ENCODE data around the gene PTCD1. TPM values are rescaled to one million over a fixed set of nuclear protein-coding genes. Genes with fewer than 3 reads are reported as not detected.
"Not testable (repeated sequence)": the region's sequence is repeated elsewhere in the genome, so short reads cannot be mapped to it uniquely, and the experiment has no call there.

Gene PTCD1
- total RNA-seq, 2 donors from 2014 or later = 4.3 to 5.4 TPM

DNA sequence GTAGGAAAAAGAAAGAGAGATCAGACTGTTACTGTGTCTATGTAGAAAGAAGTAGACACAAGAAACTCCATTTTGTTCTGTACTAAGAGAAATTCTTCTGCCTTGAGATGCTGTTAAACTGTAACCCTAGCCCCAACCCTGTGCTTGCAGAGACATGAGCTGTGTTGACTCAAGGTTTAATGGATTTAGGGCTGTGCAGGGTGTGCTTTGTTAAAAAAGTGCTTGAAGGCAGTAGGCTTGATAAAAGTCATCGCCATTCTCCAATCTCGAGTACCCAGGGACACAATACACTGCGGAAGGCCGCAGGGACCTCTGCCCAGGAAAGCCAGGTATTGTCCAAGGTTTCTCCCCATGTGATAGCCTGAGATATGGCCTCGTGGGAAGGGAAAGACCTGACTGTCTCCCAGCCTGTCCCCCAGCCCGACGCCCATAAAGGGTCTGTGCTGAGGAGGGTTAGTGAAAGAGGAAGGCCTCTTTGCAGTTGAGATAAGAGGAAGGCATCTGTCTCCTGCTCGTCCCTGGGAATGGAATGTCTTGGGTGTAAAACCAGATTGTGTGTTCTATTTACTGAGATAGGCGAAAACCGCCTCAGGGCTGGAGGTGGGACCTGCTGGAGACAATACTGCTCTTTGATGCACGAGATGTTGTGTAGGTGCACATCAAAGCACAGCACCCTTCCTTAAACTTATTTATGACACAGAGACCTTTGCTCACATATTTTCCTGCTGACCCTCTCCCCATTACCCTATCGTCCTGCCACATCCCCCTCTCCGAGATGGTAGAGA is 6.7 kb downstream of the PTCD1 start:
- H3K27me3 Mint-ChIP-seq; H3K27ac Mint-ChIP-seq; ATAC-seq (replicated peaks); H3K4me3 Mint-ChIP-seq; H3K9me3 Mint-ChIP-seq; H3K4me1 Mint-ChIP-seq: not testable (repeated sequence)
- H3K36me3 Mint-ChIP-seq (ENCODE audit: low read depth) = peaks cover 60% of the 10 kb centered on the region

DNA sequence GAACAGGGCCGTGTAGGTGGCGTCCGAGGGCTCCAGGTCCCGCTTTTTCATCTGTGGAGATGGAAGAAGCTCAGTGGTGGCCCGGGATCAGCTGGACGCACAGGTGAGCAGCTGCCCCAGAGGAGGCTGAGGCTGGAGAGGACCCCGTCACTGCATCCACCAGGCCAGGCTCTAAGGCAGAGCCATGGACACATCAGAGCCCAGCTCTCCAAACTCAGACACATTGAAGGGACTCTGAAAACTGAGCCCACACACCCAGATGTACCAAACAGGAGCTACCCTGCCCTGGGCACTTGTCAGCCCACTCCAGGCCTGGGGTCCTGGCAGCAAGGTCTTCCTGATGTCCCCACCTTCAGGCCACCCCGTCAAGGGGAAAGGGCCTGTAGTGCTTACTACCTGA is 8.8 kb downstream of the PTCD1 start:
- no peaks in the 10 kb centered on the region for H3K9me3 Mint-ChIP-seq
- no peak overlapping the region for H3K27ac Mint-ChIP-seq
- H3K4me3 Mint-ChIP-seq = no peak overlapping the region
- H3K4me1 Mint-ChIP-seq = no peaks in the 10 kb centered on the region
- H3K36me3 Mint-ChIP-seq (ENCODE audit: low read depth) = peaks cover 60% of the 10 kb centered on the region
- no peaks in the 10 kb centered on the region for H3K27me3 Mint-ChIP-seq
- ATAC-seq (replicated peaks) = no peak

DNA sequence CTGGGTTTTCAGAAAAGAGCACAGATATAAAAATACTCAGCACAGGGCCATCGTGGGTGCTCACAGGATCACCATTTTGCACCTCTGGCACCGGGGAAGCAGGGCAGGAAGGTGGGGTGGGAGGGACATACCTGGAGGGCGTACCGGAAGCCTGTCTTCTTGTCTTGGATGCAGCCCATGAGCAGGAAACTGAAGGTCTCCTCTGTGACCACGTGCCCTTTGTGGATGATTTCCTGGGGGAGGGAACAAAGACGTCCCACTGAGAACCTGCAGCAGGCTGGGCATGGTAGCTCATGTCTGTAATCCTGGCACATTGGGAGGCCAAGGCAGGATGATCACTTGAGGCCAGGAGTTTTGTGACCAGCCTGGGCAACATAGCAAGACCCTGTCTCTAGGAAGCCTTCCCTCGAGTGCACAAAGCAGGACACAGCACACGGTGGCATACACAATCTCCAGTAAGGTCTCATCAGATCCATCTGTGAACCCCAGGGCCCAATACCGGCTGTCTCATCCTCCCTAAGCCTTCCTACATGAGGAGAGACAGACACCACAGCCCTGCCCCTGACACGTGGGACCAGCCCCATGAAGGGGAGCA is 9.5 kb downstream of the PTCD1 start:
- Mint-ChIP-seq H3K9me3 (no peaks in the 10 kb centered on the region), H3K4me1 (no peaks in the 10 kb centered on the region), H3K27me3 (no peaks in the 10 kb centered on the region), H3K36me3 (ENCODE audit: low read depth) (peaks cover 55% of the 10 kb centered on the region), H3K27ac (no peak overlapping the region), H3K4me3 (no peak overlapping the region)
- no peak for ATAC-seq (replicated peaks)

DNA sequence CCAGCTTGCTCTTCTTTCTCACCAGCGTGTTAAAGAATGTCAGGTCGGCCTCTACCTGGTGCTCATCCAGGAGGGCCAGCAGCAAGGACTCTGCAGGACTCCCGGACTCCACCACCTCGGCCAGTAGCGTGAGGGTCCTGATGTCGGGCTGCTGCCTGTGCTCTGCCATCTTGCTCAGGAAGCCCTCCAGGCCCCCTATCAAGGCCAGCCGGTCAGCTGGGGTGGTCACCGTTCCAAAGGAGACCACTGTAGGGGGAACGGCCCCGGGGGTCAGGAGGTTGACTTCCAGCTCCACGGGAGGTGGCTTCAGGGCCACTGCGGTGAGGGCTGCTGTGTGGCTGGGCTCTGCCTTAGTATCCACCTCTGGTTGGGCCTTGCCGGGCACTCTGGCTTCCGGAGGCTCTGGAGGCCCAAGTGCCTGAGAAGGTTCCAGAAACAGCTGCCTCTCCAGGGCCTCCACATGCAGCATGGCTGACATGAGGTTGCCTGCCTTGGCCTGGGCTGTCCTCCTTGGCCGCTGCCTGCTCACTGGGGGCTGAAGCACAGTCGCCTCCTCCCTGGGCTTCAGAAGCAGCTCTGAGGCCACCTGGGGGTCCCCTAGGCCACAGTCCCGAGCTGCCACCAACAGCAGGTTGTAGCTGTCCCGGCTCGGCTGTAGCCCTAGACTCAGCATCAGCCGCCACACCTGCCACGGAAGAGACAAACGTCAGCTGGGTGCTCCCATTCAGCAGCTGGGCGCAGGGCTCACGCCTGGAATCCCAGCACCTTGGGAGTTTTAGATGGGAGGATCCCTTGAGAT is 13.5 kb downstream of the PTCD1 start:
- Mint-ChIP-seq H3K27ac (no peak overlapping the region), H3K9me3 (no peaks in the 10 kb centered on the region)

DNA sequence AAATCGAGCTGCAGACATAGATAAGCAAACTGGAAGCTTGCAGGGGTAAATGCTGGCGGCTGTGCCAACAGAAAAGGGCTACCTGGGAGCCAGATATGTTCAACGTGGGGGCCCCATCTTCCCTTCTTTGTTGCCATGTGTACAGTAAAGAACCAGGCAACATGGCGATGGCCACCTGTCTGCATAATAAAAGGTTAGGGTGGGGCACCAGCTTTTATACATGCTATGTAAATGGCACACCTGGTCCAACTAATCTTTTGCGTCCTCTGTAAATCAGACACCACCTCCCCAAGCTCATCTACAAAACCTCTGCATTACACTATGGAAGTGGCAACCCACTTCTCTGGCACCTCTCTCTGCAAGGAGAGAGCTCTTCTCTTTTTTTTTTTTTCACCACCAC is 16.0 kb downstream of the PTCD1 start:
- Mint-ChIP-seq H3K27ac (no peak overlapping the region), H3K27me3 (no peaks in the 10 kb centered on the region), H3K36me3 (ENCODE audit: low read depth) (peaks cover 63% of the 10 kb centered on the region), H3K9me3 (no peaks in the 10 kb centered on the region), H3K4me1 (no peaks in the 10 kb centered on the region), H3K4me3 (no peak overlapping the region)
- ATAC-seq (replicated peaks) = no peak

More for the DNA sequence above, 13.5 kb downstream of the PTCD1 start:
- peaks cover 59% of the 10 kb centered on the region for H3K36me3 Mint-ChIP-seq (ENCODE audit: low read depth)
- H3K4me1 Mint-ChIP-seq = no peaks in the 10 kb centered on the region
- H3K4me3 Mint-ChIP-seq = no peak overlapping the region
- no peaks in the 10 kb centered on the region for H3K27me3 Mint-ChIP-seq
- ATAC-seq (replicated peaks) = no peak

DNA sequence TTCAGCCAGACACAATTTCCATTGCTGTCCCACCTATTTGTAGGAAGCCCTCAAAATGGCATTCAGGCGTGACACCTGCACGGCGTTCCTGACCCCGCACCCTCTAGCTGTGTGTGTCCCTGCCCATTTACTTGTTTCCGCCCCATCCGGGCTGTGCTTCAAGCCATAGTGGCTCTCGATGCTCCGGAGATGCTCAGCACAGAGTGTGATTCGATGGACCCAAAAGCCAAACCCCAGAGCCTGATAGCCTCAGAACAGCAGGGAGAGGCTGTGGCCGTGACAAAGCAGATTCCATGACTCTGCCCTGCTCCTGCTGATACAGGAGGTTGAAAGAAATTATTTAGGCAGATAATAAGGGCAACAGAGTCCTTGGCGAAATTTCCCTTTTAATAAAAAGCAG is 16.4 kb downstream of the PTCD1 start:
- H3K4me1 Mint-ChIP-seq = no peaks in the 10 kb centered on the region
- H3K36me3 Mint-ChIP-seq (ENCODE audit: low read depth) = peaks cover 67% of the 10 kb centered on the region
- H3K27ac Mint-ChIP-seq = no peak overlapping the region
- H3K27me3 Mint-ChIP-seq = no peaks in the 10 kb centered on the region
- no peak for ATAC-seq (replicated peaks)
- H3K9me3 Mint-ChIP-seq = no peaks in the 10 kb centered on the region
- no peak overlapping the region for H3K4me3 Mint-ChIP-seq

DNA sequence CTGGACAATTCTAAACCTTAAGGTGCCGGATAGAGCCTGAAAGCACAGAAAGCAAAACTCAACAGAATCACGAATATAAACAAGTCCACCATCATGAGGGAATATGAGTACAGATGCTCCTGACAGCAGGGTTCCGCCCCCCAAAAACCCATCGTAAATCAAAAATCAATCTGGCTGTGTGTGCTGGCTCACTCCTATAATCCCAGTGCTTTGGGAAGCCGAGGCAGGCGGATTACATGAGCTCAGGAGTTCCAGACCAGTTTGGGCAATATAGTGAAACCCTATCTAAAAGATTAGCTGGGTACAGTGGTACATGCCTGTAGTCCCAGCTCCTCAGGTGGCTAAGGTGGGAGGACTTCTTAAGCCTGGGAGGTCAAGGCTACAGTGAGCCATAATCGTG is 17.6 kb downstream of the PTCD1 start:
- Mint-ChIP-seq H3K9me3 (no peaks in the 10 kb centered on the region), H3K36me3 (ENCODE audit: low read depth) (peaks cover 79% of the 10 kb centered on the region), H3K4me1 (no peaks in the 10 kb centered on the region), H3K4me3 (no peak overlapping the region), H3K27ac (no peak overlapping the region), H3K27me3 (no peaks in the 10 kb centered on the region)
- no peak for ATAC-seq (replicated peaks)

DNA sequence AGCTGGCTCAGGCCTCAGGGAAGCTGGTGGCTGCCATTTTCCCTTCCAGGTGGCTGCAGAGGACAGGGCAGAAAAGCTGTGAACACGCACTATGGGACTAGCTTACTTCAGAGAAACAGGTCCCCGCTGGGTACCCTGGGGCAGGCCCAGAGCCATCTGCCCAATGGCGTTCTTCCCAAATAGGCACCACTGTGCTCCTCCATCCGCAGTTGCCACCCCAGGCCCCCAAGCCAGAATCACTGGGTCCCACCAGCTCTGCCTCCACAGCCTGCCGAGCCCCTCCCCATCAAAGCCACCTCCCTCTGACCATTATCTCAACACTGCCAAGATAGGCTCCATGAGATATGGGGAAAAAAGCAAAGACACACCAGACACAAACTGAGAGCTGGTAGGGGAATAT is 18.4 kb downstream of the PTCD1 start:
- Mint-ChIP-seq H3K4me1 (peaks cover under 1% of the 10 kb centered on the region), H3K27ac (peak overlapping the region; percentile 19), H3K4me3 (no peak overlapping the region), H3K27me3 (no peaks in the 10 kb centered on the region), H3K9me3 (no peaks in the 10 kb centered on the region), H3K36me3 (ENCODE audit: low read depth) (peaks cover 84% of the 10 kb centered on the region)
- no peak for ATAC-seq (replicated peaks)

DNA sequence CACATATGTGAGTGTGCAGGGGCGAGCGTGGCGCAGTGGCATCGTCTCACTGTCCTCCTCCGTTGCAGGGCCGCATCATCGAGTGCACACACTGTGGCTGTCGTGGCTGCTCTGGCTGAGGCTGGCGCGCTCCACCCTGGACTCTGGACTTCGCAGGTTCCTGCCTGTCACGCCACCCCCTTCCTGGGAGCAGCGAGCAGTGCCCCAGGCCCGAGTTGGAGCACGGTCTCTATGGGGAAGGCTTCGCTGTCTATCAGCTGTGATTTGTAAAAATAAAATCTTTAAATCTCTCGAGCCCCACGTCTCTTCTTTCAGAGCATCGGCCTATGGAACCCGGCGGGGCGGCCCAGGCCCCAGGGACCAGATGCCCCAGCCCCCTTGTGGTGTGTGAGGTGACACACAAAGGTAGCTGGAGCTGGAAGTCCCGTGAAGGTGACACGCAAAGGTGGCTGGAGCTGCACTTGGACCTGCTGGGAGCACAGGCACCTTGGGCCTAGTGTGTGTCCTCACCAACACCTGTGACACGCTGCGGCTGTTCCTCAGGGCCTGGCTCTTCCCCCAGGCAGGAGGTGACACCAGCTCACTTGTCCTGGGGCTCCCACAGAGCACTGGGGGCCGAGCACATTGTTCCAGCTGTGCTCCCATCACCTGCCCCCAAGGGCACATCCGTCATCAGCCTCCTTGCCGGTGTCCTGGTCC is 19.1 kb downstream of the PTCD1 start:
- H3K9me3 Mint-ChIP-seq = no peaks in the 10 kb centered on the region
- peak overlapping the region; percentile 19 for H3K27ac Mint-ChIP-seq
- H3K36me3 Mint-ChIP-seq (ENCODE audit: low read depth) = peaks cover 85% of the 10 kb centered on the region
- peaks cover 5% of the 10 kb centered on the region for H3K4me1 Mint-ChIP-seq
- H3K27me3 Mint-ChIP-seq = no peaks in the 10 kb centered on the region
- no peak for ATAC-seq (replicated peaks)
- H3K4me3 Mint-ChIP-seq = no peak overlapping the region

DNA sequence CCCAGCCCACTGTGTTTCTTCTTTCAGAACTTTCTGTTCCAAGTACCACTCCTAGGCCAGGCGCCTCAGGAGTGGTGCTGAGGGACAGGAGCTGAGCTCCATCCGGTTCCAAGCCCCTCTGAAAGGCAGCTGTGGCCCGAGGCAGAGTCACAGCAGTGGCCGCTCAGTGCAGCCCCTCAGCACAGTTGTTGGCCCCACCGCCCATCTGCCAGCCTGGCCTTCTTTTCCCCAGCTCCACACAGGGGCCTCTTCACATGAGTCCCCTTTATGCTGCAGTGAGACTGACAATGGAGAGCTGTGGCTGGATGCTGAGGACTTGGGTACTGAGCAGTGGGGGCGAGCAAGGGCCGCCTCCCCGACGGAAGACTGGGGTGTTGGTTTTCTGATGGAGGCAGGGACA is 20.3 kb downstream of the PTCD1 start:
- Mint-ChIP-seq H3K4me1 (peaks cover 5% of the 10 kb centered on the region), H3K27me3 (no peaks in the 10 kb centered on the region), H3K9me3 (no peaks in the 10 kb centered on the region), H3K27ac (no peak overlapping the region), H3K36me3 (ENCODE audit: low read depth) (peaks cover 96% of the 10 kb centered on the region), H3K4me3 (no peak overlapping the region)
- no peak for ATAC-seq (replicated peaks)

DNA sequence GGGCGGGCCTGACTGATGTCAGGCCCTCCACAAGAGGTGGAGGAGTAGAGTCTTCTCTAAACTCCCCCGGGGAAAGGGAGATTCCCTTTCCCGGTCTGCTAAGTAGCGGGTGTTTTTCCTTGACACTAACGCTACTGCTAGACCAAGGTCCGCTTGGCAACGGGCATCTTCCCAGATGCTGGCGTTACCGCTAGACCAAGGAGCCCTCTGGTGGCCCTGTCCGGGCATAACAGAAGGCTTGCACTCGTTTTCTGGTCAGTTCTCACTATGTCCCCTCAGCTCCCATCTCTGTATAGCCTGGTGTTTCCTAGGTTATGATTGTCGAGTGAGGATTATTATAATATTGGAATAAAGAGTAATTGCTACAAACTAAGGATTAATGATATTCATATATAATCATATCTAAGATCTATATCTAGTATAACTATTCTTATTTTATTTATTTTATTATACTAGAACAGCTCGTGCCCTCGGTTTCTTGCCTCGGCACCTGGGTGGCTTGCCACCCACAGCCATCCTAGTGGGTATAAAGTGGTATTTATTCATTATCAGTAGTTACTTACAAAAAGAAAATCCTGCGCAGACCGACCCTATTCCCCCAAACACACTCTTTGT is 23.0 kb downstream of the PTCD1 start:
- not testable (repeated sequence) for H3K4me1 Mint-ChIP-seq; H3K9me3 Mint-ChIP-seq; ATAC-seq (replicated peaks); H3K4me3 Mint-ChIP-seq; H3K27me3 Mint-ChIP-seq
- Mint-ChIP-seq H3K36me3 (ENCODE audit: low read depth) (peaks cover 100% of the 10 kb centered on the region), H3K27ac (peak overlapping the region; percentile 77)

DNA sequence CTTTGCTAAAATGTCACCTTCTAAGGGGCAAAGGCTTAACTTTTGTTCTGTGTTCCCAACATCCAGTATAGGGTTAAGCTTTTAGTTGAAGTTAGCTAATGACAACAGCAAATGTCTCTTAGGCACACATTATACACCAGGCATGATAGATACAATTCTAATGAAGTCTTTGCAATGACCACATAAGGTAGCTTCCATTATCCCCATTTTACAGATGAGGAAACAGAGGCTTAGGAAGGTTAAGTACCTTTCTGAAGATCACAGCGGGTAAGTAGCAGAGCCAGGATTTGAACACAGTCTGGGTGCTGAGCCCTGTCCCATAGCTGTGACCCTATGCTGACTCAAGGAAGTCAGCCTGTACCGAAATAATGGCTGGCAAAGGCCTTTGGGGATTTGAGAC is 28.0 kb downstream of the PTCD1 start:
- peak overlapping the region; percentile 94 for H3K4me3 Mint-ChIP-seq
- H3K27me3 Mint-ChIP-seq = no peaks in the 10 kb centered on the region
- peaks cover 24% of the 10 kb centered on the region for H3K4me1 Mint-ChIP-seq
- no peak for ATAC-seq (replicated peaks)
- H3K27ac Mint-ChIP-seq = peak overlapping the region; percentile 98
- H3K9me3 Mint-ChIP-seq = no peaks in the 10 kb centered on the region
- H3K36me3 Mint-ChIP-seq (ENCODE audit: low read depth) = peaks cover 90% of the 10 kb centered on the region

DNA sequence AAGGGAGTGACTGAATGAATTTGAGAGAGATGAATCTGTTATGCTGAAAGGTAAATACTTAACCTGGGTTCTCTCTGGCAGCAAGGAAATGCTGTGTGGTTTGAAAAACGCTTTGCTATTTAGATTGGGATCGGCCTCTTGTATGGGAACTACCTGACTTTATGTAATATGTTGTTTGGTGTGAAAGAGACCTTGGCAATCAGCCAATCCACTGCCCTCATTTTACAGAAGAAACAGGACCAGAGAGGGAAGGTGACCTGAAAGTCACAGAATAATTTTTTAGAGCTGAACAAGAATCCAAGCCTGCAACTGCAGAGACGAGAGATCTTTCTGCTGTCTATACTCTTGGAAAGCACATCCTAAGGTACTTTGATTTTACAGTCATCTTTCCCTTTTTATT is 28.8 kb downstream of the PTCD1 start:
- no peaks in the 10 kb centered on the region for H3K27me3 Mint-ChIP-seq
- peaks cover 19% of the 10 kb centered on the region for H3K4me1 Mint-ChIP-seq
- peak overlapping the region; percentile 98 for H3K27ac Mint-ChIP-seq
- peak overlapping the region; percentile 94 for H3K4me3 Mint-ChIP-seq
- no peaks in the 10 kb centered on the region for H3K9me3 Mint-ChIP-seq
- ATAC-seq (replicated peaks) = no peak
- H3K36me3 Mint-ChIP-seq (ENCODE audit: low read depth) = peaks cover 90% of the 10 kb centered on the region

DNA sequence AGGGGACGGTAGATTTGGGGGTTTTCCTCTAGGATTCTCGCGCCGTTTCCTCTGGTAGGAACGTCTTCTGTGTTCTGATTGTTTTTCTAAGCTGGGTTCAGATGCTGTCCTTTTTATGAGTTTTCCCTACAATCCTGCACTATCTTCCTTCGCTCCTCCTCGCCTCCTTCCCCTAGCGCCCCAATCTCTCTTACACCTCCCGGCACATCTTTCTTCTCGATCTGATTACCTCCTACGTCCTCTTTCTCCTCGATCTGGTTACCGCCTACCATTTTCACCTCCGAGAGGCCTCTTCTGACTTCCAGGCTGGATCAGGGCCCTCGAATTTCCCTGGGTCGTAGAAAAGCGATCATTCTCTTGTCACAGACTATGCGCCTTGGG is 29.4 kb downstream of the PTCD1 start:
- Mint-ChIP-seq H3K27ac (peak overlapping the region; percentile 98), H3K4me1 (peaks cover 20% of the 10 kb centered on the region), H3K4me3 (peak overlapping the region; percentile 94), H3K9me3 (no peaks in the 10 kb centered on the region), H3K27me3 (no peaks in the 10 kb centered on the region), H3K36me3 (ENCODE audit: low read depth) (peaks cover 90% of the 10 kb centered on the region)
- peak; percentile 25 for ATAC-seq (replicated peaks)
